Endodermal cell (in vitro differentiated cells): ENCODE data around the gene ZFAND4. TPM values are rescaled to one million over a fixed set of nuclear protein-coding genes. Genes with fewer than 3 reads are reported as not detected.
A peak's percentile ranks its signal among the peaks of the same experiment; 100 is the strongest.
"Not testable (repeated sequence)": the region's sequence is repeated elsewhere in the genome, so short reads cannot be mapped to it uniquely, and the experiment has no call there.

Experiments used
- DNase-seq: peaks from one replicate; pipeline ENCODE4 v3.0.0-alpha.2; 2017
- H3K27ac ChIP-seq: 2 replicates; pipeline ENCODE4 v1.5.1; 2013; ENCODE audit warnings: mild to moderate bottlenecking, low read depth, low read length, moderate library complexity
- H3K27me3 ChIP-seq: 2 replicates; pipeline ENCODE4 v1.6.1; 2013; ENCODE audit warnings: mild to moderate bottlenecking, low read length, moderate library complexity; ENCODE audit not compliant: insufficient read depth, control insufficient read depth, poor library complexity, severe bottlenecking
- H3K36me3 ChIP-seq: 2 replicates; pipeline ENCODE4 v1.7.0; 2013; ENCODE audit warnings: mild to moderate bottlenecking, low read length, moderate library complexity; ENCODE audit not compliant: control insufficient read depth, insufficient read depth
- H3K4me1 ChIP-seq: one replicate; pipeline ENCODE4 v1.7.0; 2013; ENCODE audit warnings: low read length; ENCODE audit not compliant: control insufficient read depth, insufficient read depth
- H3K4me3 ChIP-seq: 2 replicates; pipeline ENCODE4 v1.5.1; 2013; ENCODE audit warnings: mild to moderate bottlenecking, low read length, moderate library complexity
- H3K9ac ChIP-seq: 2 replicates; pipeline ENCODE4 v1.6.1; 2013; ENCODE audit warnings: mild to moderate bottlenecking, low read length, moderate library complexity; ENCODE audit not compliant: poor library complexity, severe bottlenecking; ENCODE audit errors: extremely low read depth
- H3K9me3 ChIP-seq: 2 replicates; pipeline ENCODE4 v1.6.1; 2013; ENCODE audit warnings: mild to moderate bottlenecking, low read length, moderate library complexity; ENCODE audit not compliant: control insufficient read depth
- H3K27ac Mint-ChIP-seq: 2 replicates; pipeline ENCODE4 v1.8.0; 2020; ENCODE audit warnings: mixed read lengths
- H3K27me3 Mint-ChIP-seq: 2 replicates; pipeline ENCODE4 v1.8.0; 2021; ENCODE audit warnings: mild to moderate bottlenecking, mixed read lengths; ENCODE audit not compliant: insufficient read depth
- H3K36me3 Mint-ChIP-seq: 2 replicates; pipeline ENCODE4 v1.8.0; 2020; ENCODE audit warnings: low read depth, mixed read lengths
- H3K4me1 Mint-ChIP-seq: 2 replicates; pipeline ENCODE4 v1.8.0; 2020; ENCODE audit warnings: mixed read lengths
- H3K4me3 Mint-ChIP-seq: 2 replicates; pipeline ENCODE4 v1.8.0; 2020; ENCODE audit warnings: mild to moderate bottlenecking, moderate library complexity, mixed read lengths
- H3K9me3 Mint-ChIP-seq: 2 replicates; pipeline ENCODE4 v1.8.0; 2020; ENCODE audit warnings: mild to moderate bottlenecking, mixed read lengths
- WGBS, 2 experiments: methylation state at CpG; one replicate each; pipeline versions ENCODE4 v1.1.5 to v1.1.7; 2013; ENCODE audit warnings: missing lambda C conversion rate in 2 of 2, mixed read lengths in 1 of 2; ENCODE audit not compliant: insufficient coverage in 1 of 2, insufficient read length in 1 of 2; 5-methylcytosine and 5-hydroxymethylcytosine counted together
- total RNA-seq, 2 donors: library from RNA; stranded (reverse); fragmentation: NEBNext Ultra II Directional in 1 of 2; extraction: Animal tissue kit (Norgen Biotek cat#: 25700) in 1 of 2; gene quantifications; 2 replicates in 1 of 2; 3 replicates in 1 of 2; pipeline ENCODE4 v1.2.1, GENCODE V29; 2021
- TF ChIP-seq, protein P1 (sequence below): fragments of 200-600 bp; sonication (generic); conservative IDR thresholded peaks from 2 replicates; pipeline ENCODE4 v1.5.0; 2021; ENCODE audit warnings: antibody characterized with exemption, mild to moderate bottlenecking

Gene ZFAND4
- total RNA-seq, 2 donors from 2014 or later, result 13.4 to 16.8 TPM

DNA sequence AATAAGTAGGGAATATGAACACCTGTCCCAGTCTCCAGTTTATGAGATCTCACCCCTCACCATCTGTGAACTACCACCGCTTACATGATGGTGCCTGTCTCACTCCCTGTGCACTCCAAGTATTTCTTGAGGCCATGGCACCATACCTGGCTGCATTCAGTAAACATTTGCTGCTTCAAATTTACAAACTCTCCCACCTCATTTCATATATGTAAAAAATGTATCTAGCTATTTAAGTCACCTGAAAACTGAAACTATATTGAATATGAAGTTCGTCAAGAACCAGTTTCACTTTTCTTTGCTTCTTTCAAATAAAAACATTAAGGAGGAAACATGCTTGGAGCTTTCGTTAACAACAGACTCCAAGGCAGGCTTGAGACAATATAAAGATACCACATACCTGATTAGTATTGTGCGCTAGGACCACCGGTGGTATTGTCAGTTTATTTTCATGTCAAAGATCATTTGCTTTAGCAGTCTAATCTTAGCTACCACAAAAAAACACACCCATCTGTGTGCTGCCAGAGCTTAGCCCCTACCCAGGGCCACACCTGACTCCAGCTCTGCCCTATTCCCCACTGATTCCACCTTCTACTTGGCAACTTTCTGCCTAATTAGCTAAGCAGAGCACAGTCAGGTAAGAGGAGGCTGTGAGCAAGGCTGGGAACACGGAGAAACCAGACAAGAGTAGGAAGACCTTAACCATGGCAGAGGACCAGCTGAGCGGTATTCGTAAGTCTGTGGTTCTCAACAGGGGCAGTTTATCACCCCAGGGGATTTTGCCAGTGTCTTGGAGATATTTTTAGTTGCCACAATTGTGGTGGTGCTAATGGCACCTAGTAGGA lies 92.0 kb downstream of the ZFAND4 start:
- Histone ChIP-seq H3K4me1 (no peaks in the 10 kb centered on the region), H3K9ac (no peak overlapping the region), H3K27ac (no peak overlapping the region), H3K4me3 (no peak overlapping the region), H3K36me3 (no peaks in the 10 kb centered on the region), H3K27me3 (no peaks in the 10 kb centered on the region), H3K9me3 (peaks cover 10% of the 10 kb centered on the region)
- Mint-ChIP-seq H3K27ac (peak overlapping the region; percentile 56), H3K9me3 (peaks cover 12% of the 10 kb centered on the region), H3K4me3 (no peak overlapping the region), H3K36me3 (peaks cover 4% of the 10 kb centered on the region), H3K27me3 (no peaks in the 10 kb centered on the region), H3K4me1 (peaks cover 24% of the 10 kb centered on the region)
- peak; percentile 47 for DNase-seq
- TF ChIP-seq, protein P1, sequence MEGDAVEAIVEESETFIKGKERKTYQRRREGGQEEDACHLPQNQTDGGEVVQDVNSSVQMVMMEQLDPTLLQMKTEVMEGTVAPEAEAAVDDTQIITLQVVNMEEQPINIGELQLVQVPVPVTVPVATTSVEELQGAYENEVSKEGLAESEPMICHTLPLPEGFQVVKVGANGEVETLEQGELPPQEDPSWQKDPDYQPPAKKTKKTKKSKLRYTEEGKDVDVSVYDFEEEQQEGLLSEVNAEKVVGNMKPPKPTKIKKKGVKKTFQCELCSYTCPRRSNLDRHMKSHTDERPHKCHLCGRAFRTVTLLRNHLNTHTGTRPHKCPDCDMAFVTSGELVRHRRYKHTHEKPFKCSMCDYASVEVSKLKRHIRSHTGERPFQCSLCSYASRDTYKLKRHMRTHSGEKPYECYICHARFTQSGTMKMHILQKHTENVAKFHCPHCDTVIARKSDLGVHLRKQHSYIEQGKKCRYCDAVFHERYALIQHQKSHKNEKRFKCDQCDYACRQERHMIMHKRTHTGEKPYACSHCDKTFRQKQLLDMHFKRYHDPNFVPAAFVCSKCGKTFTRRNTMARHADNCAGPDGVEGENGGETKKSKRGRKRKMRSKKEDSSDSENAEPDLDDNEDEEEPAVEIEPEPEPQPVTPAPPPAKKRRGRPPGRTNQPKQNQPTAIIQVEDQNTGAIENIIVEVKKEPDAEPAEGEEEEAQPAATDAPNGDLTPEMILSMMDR, result no peak
- 88 to 90% methylated on average over 3 to 8 of the region's 8 CpGs for WGBS, 2 experiments

GRCh38 chr10:45578384-45578971 lies 94.1 kb downstream of the ZFAND4 start:
- Histone ChIP-seq H3K27me3 (no peaks in the 10 kb centered on the region), H3K9ac (no peak overlapping the region), H3K36me3 (no peaks in the 10 kb centered on the region), H3K27ac (no peak overlapping the region), H3K9me3 (no peaks in the 10 kb centered on the region), H3K4me3 (no peak overlapping the region), H3K4me1 (no peaks in the 10 kb centered on the region)
- Mint-ChIP-seq H3K36me3 (no peaks in the 10 kb centered on the region), H3K9me3 (no peaks in the 10 kb centered on the region), H3K4me3 (no peak overlapping the region), H3K27me3 (no peaks in the 10 kb centered on the region), H3K4me1 (peaks cover 24% of the 10 kb centered on the region), H3K27ac (no peak overlapping the region)
- no peak for DNase-seq
- 99 to 100% methylated on average over 1 to 2 of the region's 2 CpGs for WGBS, 2 experiments
- TF ChIP-seq, protein P1, result no peak

GRCh38 chr10:45575966-45576597 lies 96.5 kb downstream of the ZFAND4 start:
- Histone ChIP-seq H3K36me3 (no peaks in the 10 kb centered on the region), H3K4me1 (no peaks in the 10 kb centered on the region), H3K9ac (no peak overlapping the region), H3K9me3 (no peaks in the 10 kb centered on the region), H3K4me3 (no peak overlapping the region), H3K27ac (no peak overlapping the region), H3K27me3 (no peaks in the 10 kb centered on the region)
- TF ChIP-seq, protein P1, result no peak
- Mint-ChIP-seq H3K27me3 (no peaks in the 10 kb centered on the region), H3K9me3 (peaks cover 17% of the 10 kb centered on the region), H3K4me1 (peaks cover 19% of the 10 kb centered on the region), H3K27ac (no peak overlapping the region), H3K4me3 (no peak overlapping the region), H3K36me3 (peaks cover 7% of the 10 kb centered on the region)
- 80 to 92% methylated on average over 2 to 3 of the region's 3 CpGs for WGBS, 2 experiments
- DNase-seq, result no peak

- DNase-seq, result peak; percentile 55
- not testable (repeated sequence) for H3K4me3 ChIP-seq, H3K36me3 Mint-ChIP-seq, H3K9ac ChIP-seq, H3K36me3 ChIP-seq, H3K27me3 ChIP-seq, H3K4me3 Mint-ChIP-seq, H3K27ac Mint-ChIP-seq, H3K4me1 ChIP-seq, H3K27me3 Mint-ChIP-seq, H3K27ac ChIP-seq, H3K9me3 ChIP-seq
- Mint-ChIP-seq H3K4me1 (peaks cover 11% of the 10 kb centered on the region), H3K9me3 (peaks cover 17% of the 10 kb centered on the region)
- WGBS, 2 experiments, result 58 to 61% methylated on average over 7 to 11 of the region's 11 CpGs
These were observed 97.4 kb downstream of the ZFAND4 start for GRCh38 chr10:45575032-45575761.
